OCI-LY1 (cell line): ENCODE results near the gene CREB3L4.

Experiments used
- CTCF ChIP-seq: fragments of 200-600 bp; sonication (generic), shearing (Covaris generic); IDR thresholded peaks from 2 replicates; pipeline ENCODE4 v1.5.1; 2017; ENCODE audit warnings: mild to moderate bottlenecking, antibody characterized with exemption, low read length, moderate library complexity, mixed read lengths
- EZH2 ChIP-seq: fragments of 200-600 bp; sonication (generic), shearing (Covaris generic); IDR thresholded peaks from 2 replicates; pipeline ENCODE4 v1.8.0; 2017; ENCODE audit warnings: borderline replicate concordance, mixed run types, mild to moderate bottlenecking, antibody characterized with exemption, low read length, moderate library complexity, mixed read lengths

GRCh38 chr1:153954826-153955225 is 12.9 kb upstream of the CREB3L4 start:
- no peak for TF ChIP-seq CTCF
- no peak for TF ChIP-seq EZH2
